Urothelium cell line (cell line): Measurements from ENCODE around the gene SLC4A1AP.
A peak's percentile ranks its signal among the peaks of the same experiment; 100 is the strongest.
"Not testable (repeated sequence)": the region's sequence is repeated elsewhere in the genome, so short reads cannot be mapped to it uniquely, and the experiment has no call there.

Experiments used
- DNase-seq: peaks from one replicate; pipeline ENCODE4 v3.0.0; 2011; ENCODE audit warnings: low spot score, mixed read lengths
- FAIRE-seq: peaks from 2 replicates; lab custom pipeline; 2011; peaks lifted over from hg19 to GRCh38; lab: Jason Lieb, UNC

SLC4A1AP gene

DNA sequence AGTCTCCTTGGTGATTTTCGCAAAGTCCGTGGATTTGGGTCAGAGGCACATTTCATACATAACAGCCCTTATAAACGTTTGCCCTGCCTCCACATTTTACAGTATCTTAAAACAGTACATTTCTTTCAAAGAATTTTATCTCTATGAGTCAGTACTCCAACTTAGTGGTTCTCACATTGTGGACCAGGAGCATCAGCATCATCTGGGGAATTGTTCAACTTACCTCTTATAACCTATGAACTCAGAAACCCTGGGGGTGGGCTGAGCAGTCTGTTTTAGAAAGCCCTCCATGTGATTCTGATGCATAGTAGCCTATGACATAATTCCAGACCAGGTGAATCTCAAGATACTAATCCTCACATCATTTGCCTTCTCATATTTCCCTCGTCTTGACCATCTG, 12.6 kb upstream of the SLC4A1AP start:
- FAIRE-seq (no peak), DNase-seq (no peak)

GRCh38 chr2:27652341-27652740, 11.3 kb upstream of the SLC4A1AP start:
- no peak for DNase-seq
- FAIRE-seq: peak; percentile 17

- no peak for FAIRE-seq
These were observed 10.9 kb upstream of the SLC4A1AP start for GRCh38 chr2:27652790-27653189.

GRCh38 chr2:27653397-27653796, 10.3 kb upstream of the SLC4A1AP start:
- DNase-seq: no peak

More at GRCh38 chr2:27652790-27653189, 10.9 kb upstream of the SLC4A1AP start:
- no peak for DNase-seq

GRCh38 chr2:27655155-27655951, 8.3 kb upstream of the SLC4A1AP start:
- DNase-seq: no peak
- no peak for FAIRE-seq

More at GRCh38 chr2:27653397-27653796, 10.3 kb upstream of the SLC4A1AP start:
- FAIRE-seq: no peak

DNA sequence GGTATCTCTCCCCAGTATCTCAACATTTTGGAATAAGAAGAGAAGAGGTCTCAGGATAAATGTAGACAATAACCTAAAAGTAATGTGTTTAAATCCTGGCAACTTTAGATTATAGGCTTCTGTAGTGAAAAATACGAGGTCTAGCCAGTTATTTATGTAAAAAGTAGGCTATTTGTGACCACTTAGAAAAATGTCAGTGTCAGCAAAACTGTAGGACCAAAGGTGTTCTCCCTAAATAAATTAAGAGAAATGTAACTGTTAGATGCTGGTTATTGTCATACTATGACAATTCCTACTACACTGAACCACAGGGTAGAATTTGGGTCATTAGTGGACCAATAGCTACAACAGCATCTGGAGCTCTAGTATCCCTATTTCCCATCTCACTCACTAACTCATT, 2.3 kb upstream of the SLC4A1AP start:
- FAIRE-seq (no peak), DNase-seq (no peak)

GRCh38 chr2:27664154-27664574, 475 bp downstream of the SLC4A1AP start:
- DNase-seq: no peak

DNA sequence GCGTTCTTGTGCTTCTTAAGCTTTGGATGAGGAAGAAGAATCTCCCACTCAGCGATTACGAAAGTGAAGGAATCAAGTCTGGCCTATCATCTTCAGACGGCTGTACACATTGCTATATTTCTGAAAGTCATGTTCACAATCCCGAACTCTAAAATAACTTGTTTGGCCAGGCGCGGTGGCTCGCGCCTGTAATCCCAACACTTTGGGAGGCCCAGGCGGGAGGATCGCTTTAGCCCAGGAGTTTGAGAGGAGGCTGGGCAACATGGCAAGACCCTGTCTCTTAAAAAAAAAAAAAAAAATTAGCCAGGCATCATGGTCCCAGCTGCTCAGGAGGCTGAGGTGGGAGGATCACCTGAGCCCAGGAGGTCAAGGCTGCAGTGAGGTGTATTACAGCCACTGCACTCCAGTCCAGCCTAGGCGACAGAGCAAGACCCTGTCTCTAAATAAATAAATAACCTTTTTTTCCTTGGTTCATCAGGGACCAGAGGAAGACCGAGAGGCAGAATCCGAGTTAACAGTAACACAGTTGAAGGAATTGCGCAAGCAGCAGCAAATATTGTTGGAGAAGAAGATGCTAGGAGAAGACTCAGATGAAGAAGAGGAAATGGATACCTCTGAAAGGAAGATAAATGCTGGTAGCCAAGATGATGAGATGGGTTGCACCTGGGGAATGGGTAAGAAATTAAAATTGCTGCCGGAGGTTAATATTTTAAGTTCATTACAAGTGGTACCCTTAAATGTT, 1.1 kb downstream of the SLC4A1AP start:
- FAIRE-seq: no peak
- DNase-seq: no peak

More at GRCh38 chr2:27664154-27664574, 475 bp downstream of the SLC4A1AP start:
- FAIRE-seq: no peak

DNA sequence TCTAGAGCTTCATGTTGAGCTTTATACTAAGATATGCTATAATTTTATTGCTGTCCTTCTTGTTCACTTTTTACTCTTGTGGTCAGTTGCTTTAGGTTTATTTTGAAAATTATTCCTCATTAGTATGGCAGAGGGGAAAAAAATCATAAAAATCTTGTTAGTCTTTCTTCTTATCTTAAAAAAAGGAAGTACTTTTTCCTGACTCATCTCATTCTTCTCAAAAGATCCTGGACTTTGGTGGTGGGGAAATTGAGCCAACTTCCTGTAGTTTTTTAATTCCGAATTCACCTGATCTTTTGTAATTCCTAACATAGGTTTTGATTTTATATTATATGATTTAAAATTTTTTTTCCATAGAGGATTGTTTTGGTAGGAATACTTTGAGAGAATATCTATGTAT, 3.8 kb downstream of the SLC4A1AP start:
- DNase-seq: no peak

DNA sequence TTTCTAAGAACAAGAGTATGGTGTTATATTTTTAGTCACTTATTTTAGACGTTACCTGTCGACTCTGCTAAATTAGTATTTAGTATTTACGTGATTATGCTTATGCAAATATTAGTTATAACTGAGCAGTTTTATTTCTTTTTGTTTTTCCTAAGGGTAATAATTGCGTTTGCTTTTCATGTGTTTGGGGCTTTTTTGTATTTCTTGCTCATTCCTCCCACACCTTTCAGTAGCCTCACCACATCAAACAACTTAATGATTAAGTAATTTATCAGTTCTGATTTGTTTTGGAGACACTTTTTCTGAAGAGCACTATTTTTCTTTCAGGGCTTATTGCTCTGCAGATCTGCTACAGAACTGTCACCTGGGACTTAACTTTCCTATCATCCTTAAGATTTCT, 7.5 kb downstream of the SLC4A1AP start:
- DNase-seq (no peak), FAIRE-seq (no peak)

More for the DNA sequence above, 3.8 kb downstream of the SLC4A1AP start:
- no peak for FAIRE-seq

DNA sequence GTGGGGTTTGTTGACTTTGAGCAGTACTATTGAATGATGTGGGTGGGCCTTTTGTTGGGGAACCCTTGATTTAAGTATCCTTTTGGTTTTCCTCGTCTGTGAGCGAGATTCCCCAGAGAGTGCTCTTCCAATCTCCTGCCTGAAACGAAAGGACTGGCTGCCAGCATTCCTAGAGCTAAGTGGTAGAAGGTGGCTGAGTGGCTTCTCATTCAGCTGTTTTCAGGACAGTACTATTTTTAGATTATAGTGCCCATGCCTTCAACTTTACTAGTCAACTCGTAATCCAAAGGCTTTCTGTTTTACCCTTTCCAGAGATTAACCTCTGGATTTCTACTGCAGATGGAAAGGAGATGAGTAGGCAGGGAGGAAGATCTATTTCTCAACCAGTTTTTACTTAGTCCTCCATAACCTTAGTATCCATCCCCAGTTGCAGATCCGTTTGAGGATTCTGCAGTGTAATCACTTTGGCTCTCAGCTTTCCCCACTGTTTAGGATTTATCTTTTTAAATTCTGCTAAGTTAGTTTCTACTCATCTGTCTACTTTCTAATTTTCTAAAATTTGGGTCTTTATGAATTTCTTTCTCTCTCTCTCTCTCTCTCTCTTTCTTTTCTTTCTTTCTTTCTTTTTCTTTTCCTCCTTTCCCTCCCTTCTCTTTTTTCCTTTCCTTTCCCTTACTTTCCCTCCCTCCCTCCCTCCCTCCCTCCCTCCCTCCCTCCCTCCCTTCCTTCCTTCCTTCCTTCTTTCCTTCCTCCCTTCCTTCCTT, 9.2 kb downstream of the SLC4A1AP start:
- FAIRE-seq (no peak), DNase-seq (no peak)

DNA sequence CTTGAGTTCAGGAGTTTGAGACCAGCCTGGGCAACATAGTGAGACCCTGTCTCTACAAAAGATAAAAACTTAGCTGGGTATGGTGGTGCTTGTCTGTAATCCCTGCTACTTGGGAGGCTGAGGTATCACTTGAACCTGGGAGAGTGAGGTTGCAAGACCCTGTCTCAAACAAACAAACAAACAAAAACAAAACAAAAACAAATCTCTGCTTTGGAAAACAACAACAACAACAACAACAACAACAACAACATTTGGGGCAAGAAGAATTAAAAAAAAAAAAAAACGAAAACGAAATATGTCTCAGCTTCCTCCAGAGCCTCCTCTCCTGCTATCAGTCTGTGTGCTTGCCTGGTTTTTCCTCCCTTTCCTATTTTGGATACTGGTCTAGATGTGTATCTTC, 16.9 kb downstream of the SLC4A1AP start:
- no peak for DNase-seq
- no peak for FAIRE-seq

DNA sequence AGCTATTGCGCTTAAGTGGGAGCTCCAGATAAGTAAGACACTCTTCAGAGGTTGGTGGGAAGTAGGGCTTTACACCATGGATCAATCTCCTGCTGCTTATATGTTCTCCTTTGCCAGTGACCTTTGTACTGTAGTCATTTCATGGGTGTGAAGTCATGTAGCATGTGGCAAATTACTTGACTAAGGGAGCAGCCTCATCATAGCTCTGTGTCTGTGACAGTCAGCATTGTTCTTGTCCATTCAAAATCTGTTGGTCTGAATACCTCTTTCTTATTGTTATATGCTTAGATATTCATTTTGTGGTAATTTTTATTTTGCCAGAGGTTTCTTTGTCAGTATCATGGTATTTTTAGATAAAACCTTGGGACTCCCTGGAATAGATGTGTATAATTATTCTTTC, 18.2 kb downstream of the SLC4A1AP start:
- FAIRE-seq (peak; percentile 55), DNase-seq (peak; percentile 36)

- DNase-seq: peak; percentile 88
- FAIRE-seq: not testable (repeated sequence)
These were observed 18.7 kb downstream of the SLC4A1AP start for GRCh38 chr2:27682334-27682771.

- peak; percentile 72 for DNase-seq
- FAIRE-seq: peak; percentile 32
These were observed 19.8 kb downstream of the SLC4A1AP start for GRCh38 chr2:27683390-27684071.

DNA sequence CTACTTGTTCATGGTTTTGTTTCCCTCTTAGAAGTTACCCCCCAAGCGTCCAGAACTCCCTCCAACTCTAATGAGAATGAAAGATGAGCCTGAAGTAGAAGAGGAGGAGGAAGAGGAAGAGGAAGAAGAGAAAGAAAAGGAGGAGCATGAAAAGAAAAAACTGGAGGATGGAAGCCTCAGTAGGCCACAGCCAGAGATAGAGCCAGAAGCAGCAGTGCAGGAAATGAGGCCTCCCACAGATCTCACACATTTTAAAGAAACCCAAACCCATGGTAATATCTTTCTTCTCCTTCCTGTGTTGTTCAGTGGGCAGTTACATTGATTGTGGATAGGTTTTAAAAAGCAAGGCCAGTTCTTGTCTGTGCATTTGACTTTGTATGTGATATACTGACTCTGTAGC, 21.3 kb downstream of the SLC4A1AP start:
- peak; percentile 90 for FAIRE-seq
- not testable (repeated sequence) for DNase-seq

DNA sequence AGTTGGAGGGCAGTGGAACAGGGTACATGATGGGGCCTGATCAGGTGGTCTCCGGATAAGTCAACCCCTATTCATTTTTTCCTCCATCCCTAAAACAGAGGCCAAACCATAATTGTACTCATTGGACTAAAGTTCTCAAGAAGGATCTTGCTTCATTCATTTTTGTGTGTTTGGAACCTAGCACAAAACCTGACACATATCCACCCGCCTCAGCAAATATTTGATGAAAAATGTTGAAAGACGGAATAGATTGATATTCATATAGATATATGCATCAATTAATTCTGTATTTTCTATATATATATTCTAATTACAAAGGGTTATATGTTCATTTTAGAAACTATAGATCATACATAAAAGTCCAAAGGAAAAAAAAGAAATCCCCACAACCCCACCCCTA, 21.9 kb downstream of the SLC4A1AP start:
- DNase-seq (no peak), FAIRE-seq (no peak)

DNA sequence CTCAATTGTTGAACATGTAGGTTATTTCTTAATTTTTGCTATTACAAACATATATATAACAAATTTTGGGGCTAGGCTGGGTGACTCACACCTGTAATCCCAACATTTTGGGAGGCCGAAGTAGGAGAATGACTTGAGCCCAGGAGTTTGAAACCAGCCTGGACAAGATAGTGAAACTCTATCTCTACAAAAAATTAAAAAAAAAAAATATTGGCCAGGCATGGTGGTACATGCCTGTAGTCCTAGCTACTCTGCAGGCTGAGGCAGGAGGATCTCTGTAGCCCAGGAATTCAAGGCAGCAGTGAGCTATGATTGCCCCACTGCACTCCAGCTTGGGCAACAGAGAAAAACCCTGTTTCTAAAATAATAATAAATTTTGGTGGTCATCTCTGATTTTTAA, 23.5 kb downstream of the SLC4A1AP start:
- no peak for FAIRE-seq
- DNase-seq: no peak

DNA sequence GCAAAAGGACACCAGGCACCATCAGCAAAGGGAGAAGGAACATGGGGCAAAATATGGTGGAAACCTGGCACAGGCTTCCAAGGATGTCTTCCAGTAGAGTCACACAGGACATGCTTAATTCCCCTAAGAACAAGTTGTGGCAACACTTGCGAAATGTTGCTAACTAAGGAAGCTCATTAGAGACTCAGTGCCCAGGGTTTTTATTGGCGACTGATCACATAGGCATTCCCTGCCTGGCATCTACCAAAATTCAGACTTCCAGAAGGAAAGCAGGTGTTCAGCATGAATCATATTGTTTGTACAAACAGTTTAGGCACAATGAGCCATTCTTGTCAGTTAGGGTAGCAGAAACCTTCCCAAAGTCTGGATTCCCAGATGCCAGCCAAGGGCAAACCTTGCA, 25.7 kb downstream of the SLC4A1AP start:
- peak; percentile 9 for FAIRE-seq
- no peak for DNase-seq

DNA sequence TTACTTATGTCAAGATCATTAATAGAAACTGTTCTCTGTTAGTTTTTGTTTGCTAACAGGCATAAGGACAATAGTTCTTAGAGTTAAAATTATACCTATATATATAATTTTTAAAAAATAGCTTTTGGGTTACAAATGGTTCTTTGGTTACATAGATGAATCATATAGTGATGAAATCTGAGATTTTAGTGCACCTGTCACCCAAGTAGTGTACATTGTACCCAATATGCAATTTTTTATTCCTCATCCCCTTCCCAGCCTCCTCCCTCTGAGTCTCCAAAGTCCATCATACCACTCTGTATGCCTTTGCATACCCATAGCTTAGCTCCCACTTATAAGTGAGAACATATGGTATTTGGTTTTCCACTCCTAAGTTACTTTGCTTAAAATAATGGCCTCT, 26.4 kb downstream of the SLC4A1AP start:
- FAIRE-seq (no peak), DNase-seq (no peak)

- FAIRE-seq: no peak
- DNase-seq: no peak
These were observed 34.0 kb downstream of the SLC4A1AP start for GRCh38 chr2:27697660-27698059.
